HepG2 (cell line): ENCODE results near the gene BLVRA. TPM values are rescaled to one million over a fixed set of nuclear protein-coding genes. Genes with fewer than 3 reads are reported as not detected.
A peak's percentile ranks its signal among the peaks of the same experiment; 100 is the strongest.

ENCODE experiments used
- ATAC-seq: fragments of 200-7000 bp; cut with Tn5 transposase; 3 replicates; pipeline ENCODE4 v1.9.1; 2020; ENCODE audit warnings: mild to moderate bottlenecking, moderate library complexity
- BruUV-seq: library from RNA; stranded (reverse); fragments of 400-500 nt; replicated peaks from 2 replicates; lab custom pipeline; 2021; lab: Mats Ljungman, UMichigan
- CTCF ChIA-PET: fragments of 300-600 bp; formaldehyde crosslinking; extraction: SDS; loops from one replicate; lab custom pipeline; 2021; ENCODE audit warnings: low total read pairs, inconsistent platforms, low intra/inter-chr PET ratio; lab: Yijun Ruan, JAX
- POLR2A ChIA-PET: fragments of 350-600 bp; sonication (Branson Sonifier 250); formaldehyde crosslinking; loops from one replicate; lab custom pipeline; 2020; ENCODE audit warnings: antibody characterized with exemption, inconsistent platforms; lab: Yijun Ruan, JAX
- DNase-seq: peaks from one replicate; pipeline ENCODE4 v3.0.0-alpha.2; 2015; ENCODE audit warnings: low spot score
- FAIRE-seq: peaks from 3 replicates; lab custom pipeline; 2011; peaks lifted over from hg19 to GRCh38; lab: Jason Lieb, UNC
- H2AFZ ChIP-seq: one replicate; pipeline ENCODE4 v1.6.1; 2011; ENCODE audit warnings: low read length, inconsistent platforms
- H3K27ac ChIP-seq: fragments of 300-600 bp; 3 replicates; pipeline ENCODE4 v1.8.0; 2011; ENCODE audit warnings: mixed run types, mild to moderate bottlenecking, mixed read lengths, low read length, inconsistent platforms; ENCODE audit not compliant: insufficient read depth; ENCODE audit errors: extremely low read length
- H3K27me3 ChIP-seq, 2 experiments: fragments of 200-600 bp in 1 of 2; 2 replicates in 1 of 2; 3 replicates in 1 of 2; pipeline versions ENCODE4 v1.6.0 to v1.8.0; 2011; ENCODE audit warnings: low read length in 2 of 2, mild to moderate bottlenecking in 2 of 2, moderate library complexity in 2 of 2, inconsistent platforms in 1 of 2; ENCODE audit not compliant: insufficient read depth in 2 of 2, control insufficient read depth in 1 of 2
- H3K36me3 ChIP-seq, 2 experiments: fragments of 200-600 bp in 1 of 2; replicated peaks in 1 of 2; 2 replicates in 1 of 2; 3 replicates in 1 of 2; pipeline versions ENCODE4 v1.5.1 to v1.8.0; 2011; ENCODE audit warnings: low read length in 2 of 2, inconsistent platforms in 1 of 2; ENCODE audit not compliant: insufficient read depth in 2 of 2, control insufficient read depth in 1 of 2
- H3K4me1 ChIP-seq: 2 replicates; pipeline ENCODE4 v1.5.1; 2012; ENCODE audit warnings: low read length, inconsistent platforms; ENCODE audit not compliant: insufficient read depth
- H3K4me2 ChIP-seq: 2 replicates; pipeline ENCODE4 v1.6.0; 2011; ENCODE audit warnings: low read depth, low read length, inconsistent platforms
- H3K4me3 ChIP-seq, 3 experiments: fragments of 200-600 bp in 1 of 3; sonication (generic), shearing (Covaris generic) in 1 of 3; replicated peaks in 1 of 3; 2 replicates each; pipeline ENCODE4 v1.5.1; 2011 to 2016; ENCODE audit warnings: low read length in 3 of 3, inconsistent platforms in 2 of 3, low read depth in 2 of 3, mild to moderate bottlenecking in 2 of 3, control low read depth in 1 of 3, mixed read lengths in 1 of 3; ENCODE audit not compliant: insufficient read depth in 1 of 3
- H3K79me2 ChIP-seq: one replicate; pipeline ENCODE4 v1.6.1; 2011; ENCODE audit warnings: low read length, inconsistent platforms; ENCODE audit not compliant: insufficient read depth
- H3K9ac ChIP-seq: 2 replicates; pipeline ENCODE4 v1.6.0; 2011; ENCODE audit warnings: mild to moderate bottlenecking, low read depth, low read length, inconsistent platforms; ENCODE audit not compliant: insufficient read depth
- H3K9me3 ChIP-seq: 2 replicates; pipeline ENCODE4 v1.5.1; 2012; ENCODE audit warnings: mild to moderate bottlenecking, low read length
- H4K20me1 ChIP-seq: 2 replicates; pipeline ENCODE4 v1.6.0; 2011; ENCODE audit warnings: inconsistent platforms, mild to moderate bottlenecking, low read length, moderate library complexity; ENCODE audit not compliant: insufficient read depth
- CREB1 ChIP-seq, 2 experiments: fragments of 450-650 bp in 1 of 2; IDR thresholded peaks; 2 replicates each; pipeline ENCODE4 v1.6.1; 2016 to 2017; ENCODE audit warnings: control low read depth in 1 of 2, mild to moderate bottlenecking in 1 of 2, missing compliant biosample characterization in 1 of 2, missing genetic modification characterization in 1 of 2
- ZNF275 ChIP-seq: sonication (generic); formaldehyde crosslinking; IDR thresholded peaks from 2 replicates; pipeline ENCODE4 v1.8.0; 2022; ENCODE audit warnings: missing genetic modification reagents, mild to moderate bottlenecking, inconsistent platforms, borderline replicate concordance
- ZNF281 ChIP-seq: sonication (generic); formaldehyde crosslinking; IDR thresholded peaks from 2 replicates; pipeline ENCODE4 v1.4.0; 2020; ENCODE audit warnings: missing genetic modification reagents, borderline replicate concordance
- ZNF317 ChIP-seq: sonication (generic); formaldehyde crosslinking; IDR thresholded peaks from 2 replicates; pipeline ENCODE4 v1.5.0; 2020; ENCODE audit warnings: mild to moderate bottlenecking, missing genetic modification reagents
- ZNF503 ChIP-seq: sonication (generic); formaldehyde crosslinking; IDR thresholded peaks from 2 replicates; pipeline ENCODE4 v1.4.0; 2020; ENCODE audit warnings: missing genetic modification reagents
- WGBS: methylation state at CpG from one replicate; pipeline ENCODE4 v1.1.6; 2017; ENCODE audit warnings: low lambda C conversion rate; 5-methylcytosine and 5-hydroxymethylcytosine counted together
- in situ Hi-C: cut with HindIII; loops from 2 replicates; pipeline ENCODE4 v1.10.0; 2017; ENCODE audit warnings: low pct_unique_long_range_greater_than_20kb; ENCODE audit not compliant: extremely low pct_ligation_motif_present
- intact Hi-C: fragments of 100-400 bp; cut with micrococcal nuclease; formaldehyde crosslinking; loops from one replicate; pipeline ENCODE4 v1.10.0; 2022; ENCODE audit not compliant: unreplicated experiment
- polyA plus RNA-seq, 8 experiments: library from polyadenylated mRNA; depleted of rRNA in 3 of 8; stranded (reverse) in 7 of 8; unstranded in 1 of 8; fragments of >200 nt; fragmentation: Illumina TruSeq in 4 of 8; extraction: Trizol in 4 of 8; gene quantifications; 2 replicates each; pipeline versions ENCODE4 v1.2.1 to v1.2.3, GENCODE V29; 2011 to 2016; ENCODE audit warnings: low read depth in 4 of 8, missing spikeins in 1 of 8, mixed read lengths in 1 of 8; ENCODE audit not compliant: insufficient read depth in 1 of 8
- total RNA-seq, 5 experiments: library from RNA; depleted of rRNA; stranded (reverse); fragments of >200 nt; fragmentation: Illumina TruSeq; extraction: Trizol; gene quantifications; 2 replicates each; pipeline ENCODE4 v1.2.3, GENCODE V29; 2016; ENCODE audit warnings: low read depth in 1 of 5

The BLVRA gene
- total and polyA plus RNA-seq, 2 of the 13 experiments (the other 11 are each of a cell fraction or from before 2014, with no cell fraction given): 39.2 to 64.2 TPM

GRCh38 chr7:43844662-43845061, 86.2 kb downstream of the BLVRA start:
- H2AFZ ChIP-seq: no peak overlapping the region
- no peak overlapping the region for H3K9ac ChIP-seq
- no peaks in the 10 kb centered on the region for H3K9me3 ChIP-seq
- no peaks in the 10 kb centered on the region for H3K79me2 ChIP-seq
- FAIRE-seq (no peak), ATAC-seq (no peak), DNase-seq (no peak)
- no peak for TF ChIP-seq ZNF281 (CRISPR knock-in tag)
- peak; percentile 44; the same call in 1 of the 2 replicates for TF ChIP-seq CREB1 (IDR thresholded peaks at IDR 0.05)
- TF ChIP-seq CREB1 (CRISPR knock-in tag; IDR thresholded peaks at IDR 0.05): no peak
- 7% methylated on average over 2 of the region's 2 CpGs for WGBS
- no peaks in the 10 kb centered on the region for H3K4me1 ChIP-seq
- no peak overlapping the region for H3K4me2 ChIP-seq
- H4K20me1 ChIP-seq: no peaks in the 10 kb centered on the region
- no peak overlapping the region for H3K27ac ChIP-seq
- CTCF ChIA-PET: no interaction called here
- H3K4me3 ChIP-seq: no peak overlapping the region
- H3K36me3 ChIP-seq: no peaks in the 10 kb centered on the region
- no peaks in the 10 kb centered on the region for H3K27me3 ChIP-seq
- intact Hi-C loops (no loop called here), in situ Hi-C loops (loop anchor here (25.0 kb wide), 1 partner anchor 382 kb away; no protein-coding TSS in a partner anchor)
- BruUV-seq: no TSS peak
- POLR2A ChIA-PET: no interaction called here

- POLR2A ChIA-PET: interaction anchor here (1.2 kb wide), 1 partner anchor 58 kb away, joined by 3 read pairs; no protein-coding TSS in a partner anchor
- no peak for FAIRE-seq
Measured at GRCh38 chr7:43847496-43847895, 89.0 kb downstream of the BLVRA start.

More at GRCh38 chr7:43847496-43847895, 89.0 kb downstream of the BLVRA start:
- no TSS peak for BruUV-seq
- no peaks in the 10 kb centered on the region for H3K27me3 ChIP-seq
- H3K79me2 ChIP-seq: no peaks in the 10 kb centered on the region
- ATAC-seq: no peak
- no peak overlapping the region for H3K27ac ChIP-seq
- H3K4me3 ChIP-seq: no peak overlapping the region
- DNase-seq: no peak
- H2AFZ ChIP-seq: no peak overlapping the region
- no peaks in the 10 kb centered on the region for H3K9me3 ChIP-seq
- no peaks in the 10 kb centered on the region for H4K20me1 ChIP-seq
- H3K36me3 ChIP-seq: no peaks in the 10 kb centered on the region
- no peak overlapping the region for H3K4me2 ChIP-seq
- no peak overlapping the region for H3K9ac ChIP-seq
- CTCF ChIA-PET: no interaction called here
- in situ Hi-C loops (loop anchor here (25.0 kb wide), 1 partner anchor 385 kb away; no protein-coding TSS in a partner anchor), intact Hi-C loops (no loop called here)
- 16% methylated on average over 3 of the region's 4 CpGs for WGBS
- no peak for TF ChIP-seq ZNF503 (CRISPR knock-in tag)
- no peak for TF ChIP-seq ZNF275 (CRISPR knock-in tag)
- TF ChIP-seq ZNF317: no peak
- H3K4me1 ChIP-seq: no peaks in the 10 kb centered on the region
